ENCODE results near the gene S100A10. TPM values are rescaled to one million over a fixed set of nuclear protein-coding genes. Genes with fewer than 3 reads are reported as not detected.
A peak's percentile ranks its signal among the peaks of the same experiment; 100 is the strongest.

S100A10 gene, protein sequence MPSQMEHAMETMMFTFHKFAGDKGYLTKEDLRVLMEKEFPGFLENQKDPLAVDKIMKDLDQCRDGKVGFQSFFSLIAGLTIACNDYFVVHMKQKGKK
- total RNA-seq, result 10 to 100 TPM in 1 of 2 donors, 1 to 10 TPM in 1; 7.0 to 23.1 TPM
- polyA plus RNA-seq, result 10 to 100 TPM; 47.8 to 99.5 TPM

DNA sequence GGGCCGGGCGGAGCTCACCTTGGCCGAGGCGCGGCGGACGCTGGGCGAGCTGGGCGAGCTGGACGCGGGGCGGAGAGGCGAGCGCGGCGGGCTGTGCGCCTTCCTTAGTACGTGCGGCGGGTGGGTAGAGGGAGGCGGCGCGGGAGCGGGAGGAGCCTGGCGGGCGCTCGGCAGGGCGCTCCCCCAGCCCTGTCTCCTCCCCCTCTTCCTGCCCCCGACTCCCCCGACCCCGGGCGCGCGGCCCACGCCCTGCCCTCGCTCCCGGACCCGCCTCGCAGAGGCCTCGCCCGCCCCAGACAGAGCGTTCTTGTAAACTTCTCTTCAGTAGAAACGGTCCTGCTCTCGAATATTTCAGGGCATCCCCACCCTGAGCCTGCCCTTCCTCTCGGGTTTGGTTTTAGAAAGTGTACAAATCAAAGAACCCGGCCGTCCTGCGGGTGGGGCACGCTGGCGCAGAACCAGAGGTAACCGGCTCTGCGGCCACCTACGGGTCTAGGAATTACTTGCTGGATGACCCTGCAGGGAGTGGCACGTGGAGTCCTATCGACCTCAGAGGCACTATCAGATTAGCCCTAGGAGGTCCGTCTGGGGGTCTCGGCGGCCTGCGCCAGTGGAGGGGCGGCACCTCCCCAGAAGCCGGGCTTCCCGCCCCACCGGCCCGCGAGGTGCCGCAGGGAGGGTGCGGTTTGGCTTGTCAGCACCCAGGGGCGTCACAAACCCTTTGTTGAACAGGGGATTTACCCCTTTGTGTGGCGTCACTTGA lies at the start of gene S100A10:
Gene S100A10 (minus strand): TSS at position 126 of the 763 bp plus-strand sequence. CDS start 7,629 bp downstream, outside the sequence.
- peak within 1 kb of the TSS; percentile 43 to 73 (median 70) for H3K4me3 ChIP-seq (ENCODE audit: low read depth in 1 of 3, low read length in 3 of 3)
- H3K36me3 ChIP-seq (ENCODE audit: control insufficient read depth in 4 of 4, insufficient read depth in 3 of 4, low read depth in 1 of 4, low read length in 3 of 4), result no peaks in the 10 kb centered on the region
- WGBS, result 2% methylated on average over 69 of the region's 69 CpGs
- no peaks in the 10 kb centered on the region for H3K27me3 ChIP-seq (ENCODE audit: control insufficient read depth in 4 of 4, insufficient read depth in 4 of 4, low read length in 3 of 4)
- no peaks in the 10 kb centered on the region for H3K9me3 ChIP-seq (ENCODE audit: control insufficient read depth in 4 of 4, low read length in 3 of 4)
- TF ChIP-seq FOXA1 (IDR thresholded peaks at IDR 0.05) (no peak), HNF4A (conservative IDR thresholded peaks at IDR 0.05) (no peak)
- H3K4me1 ChIP-seq (ENCODE audit: control insufficient read depth in 4 of 4, insufficient read depth in 4 of 4, low read length in 3 of 4), result peaks cover 3 to 43% (median 36%) of the 10 kb centered on the region in 4 donors
- H3K9ac ChIP-seq (ENCODE audit: low read depth in 1 of 2, low read length in 2 of 2), result peak within 1 kb of the TSS; percentile 36 to 48
- H3K27ac ChIP-seq (ENCODE audit: low read depth in 1 of 2, low read length in 2 of 2), result peak within 1 kb of the TSS; percentile 76 to 89
- DNase-seq (ENCODE audit: low spot score), result peak; percentile 74

DNA sequence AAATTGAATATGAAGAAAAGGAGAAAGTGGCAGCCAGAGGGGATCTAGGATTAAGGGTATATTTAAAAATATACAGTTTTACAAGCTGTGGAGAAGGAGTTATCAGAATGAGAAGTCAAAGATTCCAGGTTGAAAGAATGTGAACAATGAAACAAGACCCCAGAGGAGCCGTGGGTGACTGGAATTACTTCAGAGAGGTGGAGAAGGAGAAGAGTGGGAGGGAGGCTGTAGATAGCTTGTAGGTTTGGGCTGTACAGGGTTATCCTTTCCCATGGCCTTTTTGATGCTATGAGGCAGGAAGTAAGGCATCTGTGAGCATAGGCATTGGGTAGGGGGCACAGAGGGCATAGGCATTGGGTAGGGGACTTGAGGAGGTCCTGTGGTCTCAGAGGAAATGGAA lies 48.4 kb upstream of the S100A10 start:
- no peak for DNase-seq (ENCODE audit: low spot score)
- H3K4me1 ChIP-seq (ENCODE audit: control insufficient read depth in 4 of 4, insufficient read depth in 4 of 4, low read length in 3 of 4), result no peaks in the 10 kb centered on the region
- TF ChIP-seq HNF4A (conservative IDR thresholded peaks at IDR 0.05), result no peak
- no peak for TF ChIP-seq YY1 (IDR thresholded peaks at IDR 0.05)
- TF ChIP-seq, protein P1, sequence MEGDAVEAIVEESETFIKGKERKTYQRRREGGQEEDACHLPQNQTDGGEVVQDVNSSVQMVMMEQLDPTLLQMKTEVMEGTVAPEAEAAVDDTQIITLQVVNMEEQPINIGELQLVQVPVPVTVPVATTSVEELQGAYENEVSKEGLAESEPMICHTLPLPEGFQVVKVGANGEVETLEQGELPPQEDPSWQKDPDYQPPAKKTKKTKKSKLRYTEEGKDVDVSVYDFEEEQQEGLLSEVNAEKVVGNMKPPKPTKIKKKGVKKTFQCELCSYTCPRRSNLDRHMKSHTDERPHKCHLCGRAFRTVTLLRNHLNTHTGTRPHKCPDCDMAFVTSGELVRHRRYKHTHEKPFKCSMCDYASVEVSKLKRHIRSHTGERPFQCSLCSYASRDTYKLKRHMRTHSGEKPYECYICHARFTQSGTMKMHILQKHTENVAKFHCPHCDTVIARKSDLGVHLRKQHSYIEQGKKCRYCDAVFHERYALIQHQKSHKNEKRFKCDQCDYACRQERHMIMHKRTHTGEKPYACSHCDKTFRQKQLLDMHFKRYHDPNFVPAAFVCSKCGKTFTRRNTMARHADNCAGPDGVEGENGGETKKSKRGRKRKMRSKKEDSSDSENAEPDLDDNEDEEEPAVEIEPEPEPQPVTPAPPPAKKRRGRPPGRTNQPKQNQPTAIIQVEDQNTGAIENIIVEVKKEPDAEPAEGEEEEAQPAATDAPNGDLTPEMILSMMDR (IDR thresholded peaks at IDR 0.05; ENCODE audit: low read depth, low read length, missing input control), result no peak
- TF ChIP-seq NR2F2 (IDR thresholded peaks at IDR 0.05), result no peak
- TF ChIP-seq JUND (IDR thresholded peaks at IDR 0.05), result no peak
- TF ChIP-seq GABPA (IDR thresholded peaks at IDR 0.05 in 1 of 2, conservative IDR thresholded peaks at IDR 0.05 in 1 of 2), result no peak
- TF ChIP-seq RAD21 (IDR thresholded peaks at IDR 0.05), result no peak
- TF ChIP-seq SP1 (IDR thresholded peaks at IDR 0.05), result no peak
- TF ChIP-seq, protein P2, sequence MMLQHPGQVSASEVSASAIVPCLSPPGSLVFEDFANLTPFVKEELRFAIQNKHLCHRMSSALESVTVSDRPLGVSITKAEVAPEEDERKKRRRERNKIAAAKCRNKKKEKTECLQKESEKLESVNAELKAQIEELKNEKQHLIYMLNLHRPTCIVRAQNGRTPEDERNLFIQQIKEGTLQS (IDR thresholded peaks at IDR 0.05), result no peak
- TF ChIP-seq RXRA (IDR thresholded peaks at IDR 0.05), result no peak
- TF ChIP-seq FOXA2 (IDR thresholded peaks at IDR 0.05), result no peak
- TF ChIP-seq, protein P3, sequence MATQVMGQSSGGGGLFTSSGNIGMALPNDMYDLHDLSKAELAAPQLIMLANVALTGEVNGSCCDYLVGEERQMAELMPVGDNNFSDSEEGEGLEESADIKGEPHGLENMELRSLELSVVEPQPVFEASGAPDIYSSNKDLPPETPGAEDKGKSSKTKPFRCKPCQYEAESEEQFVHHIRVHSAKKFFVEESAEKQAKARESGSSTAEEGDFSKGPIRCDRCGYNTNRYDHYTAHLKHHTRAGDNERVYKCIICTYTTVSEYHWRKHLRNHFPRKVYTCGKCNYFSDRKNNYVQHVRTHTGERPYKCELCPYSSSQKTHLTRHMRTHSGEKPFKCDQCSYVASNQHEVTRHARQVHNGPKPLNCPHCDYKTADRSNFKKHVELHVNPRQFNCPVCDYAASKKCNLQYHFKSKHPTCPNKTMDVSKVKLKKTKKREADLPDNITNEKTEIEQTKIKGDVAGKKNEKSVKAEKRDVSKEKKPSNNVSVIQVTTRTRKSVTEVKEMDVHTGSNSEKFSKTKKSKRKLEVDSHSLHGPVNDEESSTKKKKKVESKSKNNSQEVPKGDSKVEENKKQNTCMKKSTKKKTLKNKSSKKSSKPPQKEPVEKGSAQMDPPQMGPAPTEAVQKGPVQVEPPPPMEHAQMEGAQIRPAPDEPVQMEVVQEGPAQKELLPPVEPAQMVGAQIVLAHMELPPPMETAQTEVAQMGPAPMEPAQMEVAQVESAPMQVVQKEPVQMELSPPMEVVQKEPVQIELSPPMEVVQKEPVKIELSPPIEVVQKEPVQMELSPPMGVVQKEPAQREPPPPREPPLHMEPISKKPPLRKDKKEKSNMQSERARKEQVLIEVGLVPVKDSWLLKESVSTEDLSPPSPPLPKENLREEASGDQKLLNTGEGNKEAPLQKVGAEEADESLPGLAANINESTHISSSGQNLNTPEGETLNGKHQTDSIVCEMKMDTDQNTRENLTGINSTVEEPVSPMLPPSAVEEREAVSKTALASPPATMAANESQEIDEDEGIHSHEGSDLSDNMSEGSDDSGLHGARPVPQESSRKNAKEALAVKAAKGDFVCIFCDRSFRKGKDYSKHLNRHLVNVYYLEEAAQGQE (IDR thresholded peaks at IDR 0.05), result no peak
- no peak for TF ChIP-seq EGR1 (IDR thresholded peaks at IDR 0.05; ENCODE audit: low read depth in 2 of 2)
- TF ChIP-seq, protein P4, sequence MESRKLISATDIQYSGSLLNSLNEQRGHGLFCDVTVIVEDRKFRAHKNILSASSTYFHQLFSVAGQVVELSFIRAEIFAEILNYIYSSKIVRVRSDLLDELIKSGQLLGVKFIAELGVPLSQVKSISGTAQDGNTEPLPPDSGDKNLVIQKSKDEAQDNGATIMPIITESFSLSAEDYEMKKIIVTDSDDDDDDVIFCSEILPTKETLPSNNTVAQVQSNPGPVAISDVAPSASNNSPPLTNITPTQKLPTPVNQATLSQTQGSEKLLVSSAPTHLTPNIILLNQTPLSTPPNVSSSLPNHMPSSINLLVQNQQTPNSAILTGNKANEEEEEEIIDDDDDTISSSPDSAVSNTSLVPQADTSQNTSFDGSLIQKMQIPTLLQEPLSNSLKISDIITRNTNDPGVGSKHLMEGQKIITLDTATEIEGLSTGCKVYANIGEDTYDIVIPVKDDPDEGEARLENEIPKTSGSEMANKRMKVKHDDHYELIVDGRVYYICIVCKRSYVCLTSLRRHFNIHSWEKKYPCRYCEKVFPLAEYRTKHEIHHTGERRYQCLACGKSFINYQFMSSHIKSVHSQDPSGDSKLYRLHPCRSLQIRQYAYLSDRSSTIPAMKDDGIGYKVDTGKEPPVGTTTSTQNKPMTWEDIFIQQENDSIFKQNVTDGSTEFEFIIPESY (IDR thresholded peaks at IDR 0.05), result no peak
- 75% methylated on average over 1 of the region's 1 CpG for WGBS
- no peaks in the 10 kb centered on the region for H3K36me3 ChIP-seq (ENCODE audit: control insufficient read depth in 4 of 4, insufficient read depth in 3 of 4, low read depth in 1 of 4, low read length in 3 of 4)
- H3K27ac ChIP-seq (ENCODE audit: low read depth in 1 of 2, low read length in 2 of 2), result no peak overlapping the region
- H3K4me3 ChIP-seq (ENCODE audit: low read depth in 1 of 3, low read length in 3 of 3), result no peak overlapping the region
- H3K9ac ChIP-seq (ENCODE audit: low read depth in 1 of 2, low read length in 2 of 2), result no peak overlapping the region
- peaks cover 0 to 3% (median 0%) of the 10 kb centered on the region in 4 donors for H3K27me3 ChIP-seq (ENCODE audit: control insufficient read depth in 4 of 4, insufficient read depth in 4 of 4, low read length in 3 of 4)
- peaks cover 0 to 6% (median 3%) of the 10 kb centered on the region in 4 donors for H3K9me3 ChIP-seq (ENCODE audit: control insufficient read depth in 4 of 4, low read length in 3 of 4)
